ENCODE data around the gene BMP5. TPM values are rescaled to one million over a fixed set of nuclear protein-coding genes. Genes with fewer than 3 reads are reported as not detected.

BMP5 gene
- total and polyA plus RNA-seq, 9 of the 15 experiments (the other 6 are each of a cell fraction or from before 2014, with no cell fraction given) = not detected

DNA sequence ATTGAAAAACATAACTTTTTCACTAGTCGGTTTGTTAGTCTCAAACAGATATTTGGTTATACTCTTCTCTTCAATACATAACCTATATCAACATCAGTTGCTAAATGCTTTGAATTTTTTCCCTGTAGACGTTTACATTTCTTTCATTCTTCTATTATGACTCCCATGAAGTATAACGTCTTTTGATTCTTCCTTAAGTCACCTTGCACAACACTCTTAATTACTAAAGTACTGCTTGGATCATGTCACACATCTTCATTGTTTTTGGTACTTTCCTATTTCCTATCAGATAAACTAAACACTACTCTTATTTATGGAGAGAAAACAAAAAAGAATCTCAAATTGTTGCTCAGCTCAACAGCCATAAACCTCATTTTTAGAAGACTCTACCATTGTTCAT is 23.0 kb upstream of the BMP5 start:
- Histone ChIP-seq H3K27ac (ENCODE audit: extremely low read depth, low read depth, low read length) (no peak overlapping the region), H3K4me2 (ENCODE audit: insufficient read depth, low read length) (no peak overlapping the region), H4K20me1 (replicated peaks; ENCODE audit: control insufficient read depth, insufficient read depth, low read length) (no peaks in the 10 kb centered on the region), H3K9me1 (ENCODE audit: control insufficient read depth, insufficient read depth, low read length) (no peaks in the 10 kb centered on the region), H3K27me3 (ENCODE audit: control insufficient read depth in 2 of 2, insufficient read depth in 2 of 2, low read length in 2 of 2) (no peaks in the 10 kb centered on the region), H3K4me3 (no peak overlapping the region), H3K36me3 (ENCODE audit: control insufficient read depth, insufficient read depth, low read length) (no peaks in the 10 kb centered on the region), H3K79me2 (ENCODE audit: control insufficient read depth, insufficient read depth, low read length) (no peaks in the 10 kb centered on the region), H3K9me3 (replicated peaks; ENCODE audit: control insufficient read depth, insufficient read depth, low read depth, low read length) (no peaks in the 10 kb centered on the region), H3K9ac (ENCODE audit: insufficient read depth in 1 of 2, low read depth in 2 of 2, low read length in 2 of 2) (no peak overlapping the region), H2AFZ (ENCODE audit: low read depth, low read length) (no peak overlapping the region), H3K4me1 (replicated peaks in 1 of 2; ENCODE audit: control insufficient read depth in 2 of 2, insufficient read depth in 2 of 2, low read length in 2 of 2) (no peaks in the 10 kb centered on the region)
- ATAC-seq (no peak), FAIRE-seq (no peak), DNase-seq (ENCODE audit: extremely low read depth in 1 of 4, low spot score in 3 of 4) (no peak)
- TF ChIP-seq, protein P1, sequence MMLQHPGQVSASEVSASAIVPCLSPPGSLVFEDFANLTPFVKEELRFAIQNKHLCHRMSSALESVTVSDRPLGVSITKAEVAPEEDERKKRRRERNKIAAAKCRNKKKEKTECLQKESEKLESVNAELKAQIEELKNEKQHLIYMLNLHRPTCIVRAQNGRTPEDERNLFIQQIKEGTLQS (IDR thresholded peaks at IDR 0.05) = no peak
- TF ChIP-seq, protein P1 (CRISPR knock-in tag; conservative IDR thresholded peaks at IDR 0.05) = no peak
- TF ChIP-seq ZNF23 (CRISPR knock-in tag; IDR thresholded peaks at IDR 0.05) (no peak), POLR3G (IDR thresholded peaks at IDR 0.05; ENCODE audit: extremely low read depth, insufficient read length, insufficient replicate concordance) (no peak), FOXA1 (IDR thresholded peaks at IDR 0.05; ENCODE audit: borderline replicate concordance) (no peak), SP1 (CRISPR knock-in tag; IDR thresholded peaks at IDR 0.05) (no peak), ZNF217 (CRISPR knock-in tag; IDR thresholded peaks at IDR 0.05) (no peak), ZEB2 (IDR thresholded peaks at IDR 0.05) (no peak), CEBPZ (IDR thresholded peaks at IDR 0.05; ENCODE audit: borderline replicate concordance, low read depth, low read length) (no peak), PPARD (CRISPR knock-in tag; IDR thresholded peaks at IDR 0.05) (no peak), FOXK2 (conservative IDR thresholded peaks at IDR 0.05 in 1 of 2, IDR thresholded peaks at IDR 0.05 in 1 of 2; ENCODE audit: low read depth in 2 of 2) (no peak)
- TF ChIP-seq, protein P2, sequence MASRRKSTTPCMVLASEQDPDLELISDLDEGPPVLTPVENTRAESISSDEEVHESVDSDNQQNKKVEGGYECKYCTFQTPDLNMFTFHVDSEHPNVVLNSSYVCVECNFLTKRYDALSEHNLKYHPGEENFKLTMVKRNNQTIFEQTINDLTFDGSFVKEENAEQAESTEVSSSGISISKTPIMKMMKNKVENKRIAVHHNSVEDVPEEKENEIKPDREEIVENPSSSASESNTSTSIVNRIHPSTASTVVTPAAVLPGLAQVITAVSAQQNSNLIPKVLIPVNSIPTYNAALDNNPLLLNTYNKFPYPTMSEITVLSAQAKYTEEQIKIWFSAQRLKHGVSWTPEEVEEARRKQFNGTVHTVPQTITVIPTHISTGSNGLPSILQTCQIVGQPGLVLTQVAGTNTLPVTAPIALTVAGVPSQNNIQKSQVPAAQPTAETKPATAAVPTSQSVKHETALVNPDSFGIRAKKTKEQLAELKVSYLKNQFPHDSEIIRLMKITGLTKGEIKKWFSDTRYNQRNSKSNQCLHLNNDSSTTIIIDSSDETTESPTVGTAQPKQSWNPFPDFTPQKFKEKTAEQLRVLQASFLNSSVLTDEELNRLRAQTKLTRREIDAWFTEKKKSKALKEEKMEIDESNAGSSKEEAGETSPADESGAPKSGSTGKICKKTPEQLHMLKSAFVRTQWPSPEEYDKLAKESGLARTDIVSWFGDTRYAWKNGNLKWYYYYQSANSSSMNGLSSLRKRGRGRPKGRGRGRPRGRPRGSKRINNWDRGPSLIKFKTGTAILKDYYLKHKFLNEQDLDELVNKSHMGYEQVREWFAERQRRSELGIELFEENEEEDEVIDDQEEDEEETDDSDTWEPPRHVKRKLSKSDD (conservative IDR thresholded peaks at IDR 0.05; ENCODE audit: low read length) = no peak
- ChIA-PET CTCF (ENCODE audit: low intra/inter-chr PET ratio) (no interaction called here), POLR2A (no interaction called here)
- in situ Hi-C loops (cut with MboI) = loop anchor here (25.0 kb wide), 1 partner anchor 689 kb away; no protein-coding TSS in a partner anchor
- BruUV-seq (replicated peaks) = no TSS peak
- intact Hi-C loops (cut with micrococcal nuclease) = no loop called here
- 0% methylated on average over 3 of the region's 3 CpGs for WGBS (ENCODE audit: insufficient coverage, low coverage, missing lambda C conversion rate)

All from K562 (cell line).